Measurements from ENCODE around the gene NID2.

DNA sequence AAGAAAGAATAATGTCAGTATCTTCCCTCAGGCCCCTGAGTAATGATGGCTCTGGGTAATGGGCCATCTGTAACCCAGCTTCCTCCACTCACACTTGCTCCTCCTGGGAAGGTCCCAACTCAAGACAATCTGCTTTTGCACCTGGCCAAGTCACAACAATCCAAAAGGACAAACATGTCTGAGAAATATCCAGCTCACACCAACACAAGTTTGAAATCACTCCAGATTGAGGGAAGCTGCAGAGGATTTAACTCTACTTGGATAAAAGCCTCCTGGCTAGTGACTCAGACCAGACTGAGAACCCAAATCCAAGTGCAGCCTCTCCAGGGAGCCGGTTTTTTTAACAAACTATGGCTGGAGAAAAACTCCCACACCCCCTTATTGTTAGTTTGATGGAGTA, 45.3 kb downstream of the NID2 start:
- TF ChIP-seq CTCF (IDR thresholded peaks at IDR 0.05) (no peak), EZH2 (IDR thresholded peaks at IDR 0.05) (no peak)
